A549 (cell line): ENCODE measurements around the gene SRM.

ENCODE experiments used
- RAD21 ChIP-seq, 2 experiments: fragments of >200 bp in 1 of 2; sonication (Bioruptor Twin) in 1 of 2; formaldehyde crosslinking in 1 of 2; IDR thresholded peaks in 1 of 2; conservative IDR thresholded peaks in 1 of 2; 2 replicates in 1 of 2; 3 replicates in 1 of 2; pipeline ENCODE4 v1.6.1; 2012 to 2018; ENCODE audit warnings: inconsistent platforms in 1 of 2
- TF ChIP-seq, protein P1 (sequence below): fragments of 450-650 bp; IDR thresholded peaks from 2 replicates; pipeline ENCODE4 v1.6.1; 2014; ENCODE audit warnings: antibody characterized with exemption

DNA sequence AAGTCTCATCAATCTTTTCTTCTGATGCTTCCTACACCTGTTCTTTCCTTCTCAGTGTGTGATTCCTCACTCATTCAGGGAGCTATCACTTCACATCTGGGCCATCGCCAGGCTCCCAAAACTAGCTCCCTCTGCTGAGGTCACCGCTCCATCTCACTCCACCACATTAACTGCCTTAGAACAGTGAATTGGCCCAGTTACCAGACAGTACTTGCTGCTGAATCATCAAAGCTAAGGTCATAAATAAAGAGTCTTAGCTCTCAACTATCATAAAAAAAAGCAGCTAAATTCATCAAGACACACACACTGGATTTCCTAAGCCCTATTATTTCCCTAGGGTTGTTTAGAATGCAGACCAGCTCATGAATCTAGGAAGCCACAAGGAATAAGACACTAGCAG lies 18.8 kb upstream of the SRM start:
- no peak for TF ChIP-seq RAD21 (conservative IDR thresholded peaks at IDR 0.05 in 1 of 2, IDR thresholded peaks at IDR 0.05 in 1 of 2)
- TF ChIP-seq, protein P1, sequence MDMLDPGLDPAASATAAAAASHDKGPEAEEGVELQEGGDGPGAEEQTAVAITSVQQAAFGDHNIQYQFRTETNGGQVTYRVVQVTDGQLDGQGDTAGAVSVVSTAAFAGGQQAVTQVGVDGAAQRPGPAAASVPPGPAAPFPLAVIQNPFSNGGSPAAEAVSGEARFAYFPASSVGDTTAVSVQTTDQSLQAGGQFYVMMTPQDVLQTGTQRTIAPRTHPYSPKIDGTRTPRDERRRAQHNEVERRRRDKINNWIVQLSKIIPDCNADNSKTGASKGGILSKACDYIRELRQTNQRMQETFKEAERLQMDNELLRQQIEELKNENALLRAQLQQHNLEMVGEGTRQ, result no peak
